HG03103 (cell line): ENCODE data around the gene ZNF133.
A peak's percentile ranks its signal among the peaks of the same experiment; 100 is the strongest.
"Not testable (repeated sequence)": the region's sequence is repeated elsewhere in the genome, so short reads cannot be mapped to it uniquely, and the experiment has no call there.

ENCODE experiments used
- ATAC-seq: cut with Tn5 transposase; IDR thresholded peaks from one replicate; pipeline ENCODE4 v1.9.1; 2021; ENCODE audit warnings: low read depth; ENCODE audit not compliant: unreplicated experiment

ZNF133 gene

GRCh38 chr20:18284805-18285533 lies 3.4 kb upstream of the ZNF133 start:
- no peak for ATAC-seq

DNA sequence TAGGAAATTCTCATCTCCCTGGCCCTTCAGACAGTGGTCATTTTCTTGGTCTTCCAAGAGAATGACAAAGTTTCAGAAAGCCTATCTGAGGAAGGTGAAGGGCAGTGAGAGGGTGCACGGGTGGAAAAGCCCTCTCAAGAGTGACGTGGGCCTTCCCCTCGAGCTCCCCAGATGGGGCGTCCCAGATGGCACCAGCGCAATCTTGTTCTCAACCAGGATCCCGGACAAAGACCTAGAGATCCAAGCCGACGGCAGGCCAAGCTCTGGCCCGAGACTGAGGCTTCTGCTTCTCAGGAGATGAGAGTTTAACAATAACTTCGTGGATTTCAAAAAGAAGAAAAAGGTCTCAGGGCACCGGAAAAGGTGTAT lies 797 bp upstream of the ZNF133 start:
- no peak for ATAC-seq

- peak; percentile 14 for ATAC-seq
These were observed 481 bp downstream of the ZNF133 start for GRCh38 chr20:18288749-18289267.

DNA sequence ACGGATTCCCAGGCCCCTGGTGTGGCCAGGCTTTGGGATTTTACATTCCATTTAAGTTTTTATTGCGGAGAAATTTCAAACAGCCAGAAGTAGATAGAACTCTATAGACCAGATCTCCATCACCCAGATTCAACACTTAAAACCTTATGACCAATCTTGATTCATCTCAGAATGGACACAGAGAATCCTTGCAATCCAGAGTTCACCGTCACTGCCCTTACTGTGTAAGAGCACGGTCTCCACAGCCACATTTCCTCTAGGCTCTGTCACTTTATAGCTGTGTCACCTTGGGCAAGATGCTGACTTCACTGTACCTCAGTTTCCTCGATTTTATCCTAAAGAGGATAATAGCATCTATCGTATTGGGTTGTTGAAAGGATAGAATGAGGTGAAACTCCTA lies 979 bp downstream of the ZNF133 start:
- no peak for ATAC-seq

GRCh38 chr20:18299364-18299763 lies 11.0 kb downstream of the ZNF133 start:
- ATAC-seq, result no peak

- ATAC-seq, result no peak
These were observed 16.3 kb downstream of the ZNF133 start for GRCh38 chr20:18304618-18305017.

DNA sequence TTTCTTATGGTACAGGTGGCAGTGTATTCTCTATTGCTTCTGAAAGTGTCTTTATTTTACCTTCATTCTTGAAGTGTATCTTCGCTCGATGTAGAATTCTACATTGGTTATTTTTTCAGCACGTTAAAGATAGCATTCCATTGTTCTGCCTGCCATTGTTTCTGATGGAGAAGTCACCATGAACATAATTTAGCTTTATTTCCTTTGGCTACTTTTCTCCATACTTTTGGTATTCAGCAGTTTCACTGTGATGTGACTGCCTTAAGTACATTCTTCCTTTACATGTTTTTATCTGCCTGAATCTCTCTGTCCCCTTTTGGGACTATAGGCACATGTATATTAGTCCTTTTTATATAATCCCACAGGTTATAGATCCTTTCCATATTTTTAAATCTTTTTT lies 19.0 kb downstream of the ZNF133 start:
- no peak for ATAC-seq

DNA sequence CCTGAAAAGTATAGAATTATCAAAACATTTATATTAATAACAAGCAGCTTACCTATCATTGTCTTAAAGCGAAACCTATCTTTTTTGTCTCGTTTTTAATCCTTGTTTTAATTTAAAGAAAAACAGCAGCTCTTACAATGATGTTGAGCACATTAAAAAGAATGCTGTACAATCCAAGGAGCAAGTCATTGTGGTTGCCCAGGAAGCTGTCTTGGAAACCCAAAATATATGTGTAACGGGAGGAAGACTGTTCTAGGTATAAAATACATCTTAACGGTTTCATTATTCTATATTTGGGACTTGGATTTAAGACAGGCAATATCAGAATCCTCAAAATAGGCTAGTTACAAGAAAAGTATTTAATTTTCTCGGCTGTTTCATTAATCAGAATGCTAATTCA lies 21.7 kb downstream of the ZNF133 start:
- ATAC-seq, result no peak

DNA sequence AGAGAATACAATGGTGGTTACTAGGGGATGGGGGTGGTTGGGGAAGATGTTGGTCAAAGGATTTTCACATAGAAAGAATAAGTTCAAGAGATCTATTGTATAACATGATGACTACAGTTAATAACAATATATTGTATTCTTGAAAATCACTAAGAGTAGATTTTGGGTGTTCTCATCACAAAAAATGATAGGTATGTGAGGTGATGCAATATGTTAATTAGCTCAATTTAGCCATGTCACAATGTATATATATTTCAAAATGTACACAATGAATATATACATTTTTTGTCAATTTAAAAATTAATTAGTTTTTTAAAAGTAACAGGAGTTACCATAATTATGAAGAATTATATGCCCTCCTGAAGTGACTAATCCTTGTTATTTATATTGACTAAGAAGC lies 22.3 kb downstream of the ZNF133 start:
- ATAC-seq, result no peak

DNA sequence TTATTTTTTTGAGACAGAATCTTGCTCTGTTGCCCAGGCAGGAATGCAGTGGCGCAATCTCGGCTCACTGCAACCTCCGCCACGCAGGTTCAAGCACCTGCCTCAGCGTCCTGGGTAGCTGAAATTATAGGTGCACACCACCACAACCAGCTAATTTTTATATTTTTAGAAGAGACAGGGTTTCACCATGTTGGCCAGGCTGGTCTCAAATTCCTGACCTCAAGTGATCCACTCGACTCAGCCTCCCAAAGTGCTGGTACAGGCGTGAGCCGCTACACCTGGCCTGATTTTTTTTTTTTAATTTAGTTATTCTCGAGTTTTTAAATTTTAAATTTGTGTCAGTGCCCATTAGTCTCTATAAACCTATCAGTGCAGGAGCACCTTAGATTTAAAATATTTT lies 24.4 kb downstream of the ZNF133 start:
- no peak for ATAC-seq

- ATAC-seq, result no peak
These were observed 25.1 kb downstream of the ZNF133 start for GRCh38 chr20:18313411-18313810.

DNA sequence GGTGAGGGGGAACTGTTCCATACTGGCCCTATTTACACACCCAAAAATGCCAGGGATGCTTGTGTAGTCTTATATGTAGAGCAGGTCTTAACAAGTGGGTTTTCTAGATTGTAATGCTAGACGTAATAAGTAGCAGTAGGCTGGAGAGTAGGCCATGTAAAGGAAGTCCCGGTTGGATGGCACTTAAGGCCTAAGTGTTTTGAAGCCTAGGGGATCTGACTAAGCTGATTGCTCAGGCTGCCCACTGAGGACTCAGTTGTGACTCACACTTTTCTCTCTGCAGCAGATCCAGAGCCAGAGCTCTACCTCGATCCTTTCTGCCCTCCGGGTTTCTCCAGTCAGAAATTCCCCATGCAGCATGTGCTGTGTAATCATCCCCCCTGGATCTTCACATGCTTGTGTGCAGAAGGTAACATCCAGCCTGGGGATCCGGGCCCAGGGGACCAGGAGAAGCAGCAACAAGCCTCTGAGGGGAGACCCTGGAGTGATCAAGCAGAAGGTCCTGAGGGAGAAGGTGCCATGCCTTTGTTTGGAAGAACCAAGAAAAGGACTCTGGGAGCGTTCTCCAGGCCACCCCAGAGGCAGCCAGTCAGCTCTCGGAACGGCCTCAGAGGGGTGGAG lies 26.6 kb downstream of the ZNF133 start:
- no peak for ATAC-seq

DNA sequence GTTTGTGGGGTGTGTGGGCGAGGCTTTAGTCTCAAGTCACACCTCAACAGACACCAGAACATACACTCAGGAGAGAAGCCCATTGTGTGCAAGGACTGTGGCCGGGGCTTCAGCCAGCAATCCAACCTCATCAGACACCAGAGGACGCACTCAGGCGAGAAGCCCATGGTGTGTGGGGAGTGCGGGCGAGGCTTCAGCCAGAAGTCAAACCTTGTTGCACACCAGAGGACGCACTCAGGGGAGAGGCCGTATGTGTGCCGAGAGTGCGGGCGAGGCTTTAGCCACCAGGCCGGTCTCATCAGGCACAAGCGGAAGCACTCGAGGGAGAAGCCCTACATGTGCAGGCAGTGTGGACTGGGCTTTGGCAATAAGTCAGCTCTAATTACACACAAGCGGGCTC lies 27.8 kb downstream of the ZNF133 start:
- no peak for ATAC-seq

DNA sequence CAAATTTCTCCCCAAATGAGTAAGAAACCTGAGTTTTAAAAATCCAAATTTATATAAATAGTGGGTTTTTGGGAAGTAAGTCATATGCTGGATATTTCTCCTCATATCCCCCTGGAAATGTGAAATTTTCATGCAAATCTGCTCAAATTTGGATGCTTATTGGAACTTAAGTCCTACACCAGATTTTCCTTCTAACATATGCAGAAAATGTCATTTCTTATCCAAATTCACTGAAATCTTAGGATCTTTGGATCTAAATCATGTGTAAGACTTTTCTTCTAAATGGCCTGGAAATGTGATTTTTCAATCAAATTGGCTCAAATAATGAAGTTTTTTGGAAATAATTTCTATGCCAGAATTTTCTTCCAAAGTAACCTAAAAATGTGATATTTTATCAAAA lies 33.0 kb downstream of the ZNF133 start:
- no peak for ATAC-seq

- ATAC-seq, result no peak
These were observed 33.9 kb downstream of the ZNF133 start for GRCh38 chr20:18321976-18322950.

GRCh38 chr20:18323705-18324104 lies 35.4 kb downstream of the ZNF133 start:
- no peak for ATAC-seq

- no peak for ATAC-seq
These were observed 36.3 kb downstream of the ZNF133 start for GRCh38 chr20:18324596-18325089.

DNA sequence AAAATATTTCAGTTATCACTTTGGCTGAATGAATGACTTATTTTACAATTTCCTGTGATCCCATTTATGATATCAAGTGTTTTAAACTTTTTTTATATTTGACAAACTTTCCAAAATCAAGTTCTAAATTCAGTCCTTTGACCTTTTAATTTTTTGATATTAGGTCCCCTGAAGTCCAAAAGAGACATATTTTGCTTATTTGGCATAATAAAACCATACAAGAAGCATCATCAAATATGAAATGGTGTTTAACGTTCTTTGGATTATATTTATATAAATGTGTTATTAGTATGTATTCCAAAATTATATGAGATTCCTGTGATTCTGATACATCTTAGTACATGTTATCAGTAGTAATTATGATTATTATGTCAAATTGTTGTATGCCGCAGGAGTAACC lies 38.7 kb downstream of the ZNF133 start:
- ATAC-seq, result no peak

- no peak for ATAC-seq
These were observed 43.4 kb downstream of the ZNF133 start for GRCh38 chr20:18331694-18332093.

GRCh38 chr20:18349749-18350148 lies 61.4 kb downstream of the ZNF133 start:
- ATAC-seq, result not testable (repeated sequence)

- no peak for ATAC-seq
These were observed 71.5 kb downstream of the ZNF133 start for GRCh38 chr20:18359854-18360253.
